ENCODE data around the gene POLD2. TPM values are rescaled to one million over a fixed set of nuclear protein-coding genes. Genes with fewer than 3 reads are reported as not detected.
"Not testable (repeated sequence)": the region's sequence is repeated elsewhere in the genome, so short reads cannot be mapped to it uniquely, and the experiment has no call there.

The POLD2 gene
- polyA plus RNA-seq (ENCODE audit: insufficient read depth in 1 of 5, insufficient read length in 5 of 5, low replicate concordance in 1 of 5) = 100 to 1,000 TPM in 3 of 5 donors, 10 to 100 TPM in 2; 87.9 to 126 (median 101) TPM
- long read RNA-seq, donor 1, transcript POLD2-216 (2 exons, 528 nt) = minor isoform, 11 of 101 reads
- long read RNA-seq, donor 1, transcript POLD2-218 (11 exons, 1,619 nt) = major isoform, 26 of 101 reads
- long read RNA-seq, donor 1, partial matches to known transcripts = 56 of 101 reads
- long read RNA-seq, donor 1, other reads (novel, unspliced or antisense) = 0 of 101 reads
- long read RNA-seq, donor 2, transcript POLD2-218 (11 exons, 1,619 nt) = major isoform, 21 of 35 reads
- long read RNA-seq, donor 2, partial matches to known transcripts = 9 of 35 reads
- long read RNA-seq, donor 2, other reads (novel, unspliced or antisense) = 0 of 35 reads
- long read RNA-seq, donor 3, transcript POLD2-218 (11 exons, 1,619 nt) = major isoform, 19 of 40 reads
- long read RNA-seq, donor 3, partial matches to known transcripts = 15 of 40 reads
- long read RNA-seq, donor 3, other reads (novel, unspliced or antisense) = 0 of 40 reads
- long read RNA-seq, donor 4, transcript POLD2-218 (11 exons, 1,619 nt) = major isoform, 9 of 22 reads
- long read RNA-seq, donor 4, partial matches to known transcripts = 5 of 22 reads
- long read RNA-seq, donor 4, other reads (novel, unspliced or antisense) = 0 of 22 reads
- long read RNA-seq, donor 5, transcript POLD2-218 (11 exons, 1,619 nt) = major isoform, 27 of 58 reads
- long read RNA-seq, donor 5, partial matches to known transcripts = 18 of 58 reads
- long read RNA-seq, donor 5, other reads (novel, unspliced or antisense) = 0 of 58 reads
- long read RNA-seq, donor 6, transcript POLD2-218 (11 exons, 1,619 nt) = major isoform, 37 of 65 reads
- long read RNA-seq, donor 6, partial matches to known transcripts = 20 of 65 reads
- long read RNA-seq, donor 6, other reads (novel, unspliced or antisense) = 0 of 65 reads
- long read RNA-seq, donor 7, transcript POLD2-218 (11 exons, 1,619 nt) = major isoform, 33 of 49 reads
- long read RNA-seq, donor 7, partial matches to known transcripts = 7 of 49 reads
- long read RNA-seq, donor 7, other reads (novel, unspliced or antisense) = 0 of 49 reads
- long read RNA-seq, donor 8, transcript POLD2-218 (11 exons, 1,619 nt) = major isoform, 7 of 13 reads
- long read RNA-seq, donor 8, partial matches to known transcripts = 5 of 13 reads
- long read RNA-seq, donor 8, other reads (novel, unspliced or antisense) = 0 of 13 reads

DNA sequence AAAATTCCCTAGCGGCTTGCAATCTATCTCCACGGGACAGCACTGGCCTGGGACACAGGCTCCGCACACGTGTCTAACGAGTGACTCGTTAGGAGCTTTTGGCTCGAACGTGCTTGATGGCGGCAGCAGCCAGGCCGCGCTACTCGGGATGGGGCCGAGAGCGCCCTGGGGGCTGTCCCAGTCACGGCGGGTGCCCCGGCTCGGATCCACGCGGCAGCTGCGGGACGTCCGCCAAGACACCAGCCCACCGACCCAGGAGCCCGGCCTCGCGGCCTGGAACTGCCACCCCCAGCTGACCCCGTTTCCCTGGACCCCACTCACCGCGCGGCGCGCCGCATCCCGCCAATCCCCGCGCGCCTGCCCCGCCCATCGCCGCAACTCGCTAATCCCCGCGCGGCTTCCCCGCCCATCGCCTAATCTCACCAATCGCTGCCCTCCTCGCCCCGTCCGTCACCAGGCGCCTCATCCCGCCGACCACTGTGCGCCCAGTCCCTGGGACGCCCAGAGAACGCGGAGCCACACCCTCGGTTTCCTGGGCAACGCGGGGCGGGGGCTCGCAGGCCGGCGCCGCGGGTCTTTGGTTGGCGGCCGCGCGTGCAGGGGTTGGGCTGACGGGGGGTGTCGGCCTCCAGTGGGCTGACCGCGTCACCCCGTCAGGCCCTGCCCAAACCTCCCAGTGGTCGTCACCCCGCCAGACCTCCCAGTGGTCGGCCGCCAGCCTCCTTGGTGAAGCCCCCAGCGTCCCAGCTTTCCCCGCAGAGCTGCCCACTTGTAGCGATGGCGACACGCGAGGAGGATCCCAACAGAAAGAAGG, at the start of gene POLD2:
Gene POLD2, minus strand, starts transcription at position 359 of the 814 bp plus-strand sequence. CDS start 1,495 bp downstream, outside the sequence.
- peak; percentile 98 to 99 for DNase-seq

GRCh38 chr7:44172803-44173424, 49.6 kb upstream of the POLD2 start:
- DNase-seq = no peak

GRCh38 chr7:44172352-44172751, 49.0 kb upstream of the POLD2 start:
- DNase-seq = no peak

GRCh38 chr7:44171901-44172300, 48.6 kb upstream of the POLD2 start:
- not testable (repeated sequence) for DNase-seq

GRCh38 chr7:44167920-44168319, 44.6 kb upstream of the POLD2 start:
- no peak for DNase-seq

DNA sequence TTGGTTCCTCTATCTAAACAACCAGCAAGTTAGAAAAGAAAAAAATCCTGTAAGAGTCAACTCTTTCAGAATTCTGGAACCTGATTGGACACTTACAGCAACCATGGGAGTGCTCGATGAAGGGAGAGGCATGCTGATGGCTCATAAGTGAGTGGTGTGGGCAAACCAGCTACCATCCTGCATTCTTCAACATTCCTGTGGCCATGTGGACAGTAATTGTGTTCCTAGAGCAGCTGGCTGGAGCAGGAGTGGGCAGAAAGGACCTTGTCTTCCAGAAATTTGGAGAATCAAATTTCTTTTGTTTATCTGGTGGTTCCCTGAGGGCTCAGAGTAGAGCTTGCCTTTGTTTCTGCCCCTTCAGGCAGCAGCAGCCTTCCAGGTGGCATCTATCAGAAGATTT, 40.2 kb upstream of the POLD2 start:
- DNase-seq = no peak

GRCh38 chr7:44162785-44163395, 39.5 kb upstream of the POLD2 start:
- DNase-seq = no peak

DNA sequence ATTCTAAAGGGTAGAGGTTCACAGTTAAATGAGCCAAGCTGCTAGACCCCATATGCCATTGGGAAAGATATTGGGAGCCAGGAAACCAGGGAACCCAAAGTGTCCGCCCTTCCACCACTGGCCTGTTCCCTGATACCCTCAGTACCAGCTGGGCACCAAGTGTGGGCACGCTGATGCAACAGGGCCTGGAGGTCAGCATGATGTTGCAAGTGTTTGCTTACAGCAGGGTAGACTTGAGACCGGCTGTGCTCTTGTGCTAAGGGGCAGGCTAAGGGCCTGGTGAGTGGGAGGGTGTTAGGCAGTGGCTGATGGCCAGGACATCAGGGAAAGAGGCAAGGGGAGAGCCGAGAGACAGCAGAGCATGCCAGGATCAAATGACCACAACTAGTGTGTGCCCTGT, 38.8 kb upstream of the POLD2 start:
- DNase-seq = no peak

- DNase-seq = no peak
These were observed 38.0 kb upstream of the POLD2 start for GRCh38 chr7:44161371-44161770.

DNA sequence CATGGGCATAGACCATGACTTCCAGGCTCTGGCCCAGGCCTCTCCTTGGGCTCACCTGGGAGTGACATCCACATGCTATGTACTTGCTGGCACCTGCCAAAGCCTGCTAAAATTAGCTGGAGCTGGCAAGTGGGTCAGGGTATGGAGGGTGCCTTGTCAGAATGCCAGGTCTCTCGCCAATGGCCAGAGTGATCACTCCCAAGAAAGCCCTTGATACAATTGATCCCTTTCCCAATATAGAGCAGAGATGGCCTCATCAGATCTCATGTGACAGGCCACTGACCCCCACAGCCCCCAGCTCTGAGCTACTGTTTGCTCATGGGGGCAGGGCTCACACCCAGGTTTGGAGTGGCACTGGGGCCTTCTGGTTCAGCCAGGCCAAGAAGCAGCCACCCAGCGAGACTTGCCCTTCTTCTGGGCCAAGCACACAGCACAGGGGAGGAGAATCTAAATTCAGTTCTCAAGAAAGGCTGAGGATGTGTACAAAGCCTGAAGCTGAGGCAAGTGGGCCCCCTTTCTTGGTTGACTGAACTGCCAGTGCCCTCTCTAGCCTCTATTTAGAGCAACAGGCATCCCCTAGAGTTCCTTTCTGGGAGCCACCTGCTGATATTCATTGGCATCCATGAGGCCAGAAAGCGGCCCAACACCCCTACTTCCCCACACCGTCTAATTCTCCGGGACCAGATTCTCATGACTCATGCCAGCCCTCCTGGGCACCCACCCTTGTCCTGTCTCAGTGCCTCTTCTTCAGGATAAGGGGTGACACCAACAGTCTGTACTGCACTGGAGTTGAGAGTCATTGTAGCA, 36.7 kb upstream of the POLD2 start:
- DNase-seq = no peak

DNA sequence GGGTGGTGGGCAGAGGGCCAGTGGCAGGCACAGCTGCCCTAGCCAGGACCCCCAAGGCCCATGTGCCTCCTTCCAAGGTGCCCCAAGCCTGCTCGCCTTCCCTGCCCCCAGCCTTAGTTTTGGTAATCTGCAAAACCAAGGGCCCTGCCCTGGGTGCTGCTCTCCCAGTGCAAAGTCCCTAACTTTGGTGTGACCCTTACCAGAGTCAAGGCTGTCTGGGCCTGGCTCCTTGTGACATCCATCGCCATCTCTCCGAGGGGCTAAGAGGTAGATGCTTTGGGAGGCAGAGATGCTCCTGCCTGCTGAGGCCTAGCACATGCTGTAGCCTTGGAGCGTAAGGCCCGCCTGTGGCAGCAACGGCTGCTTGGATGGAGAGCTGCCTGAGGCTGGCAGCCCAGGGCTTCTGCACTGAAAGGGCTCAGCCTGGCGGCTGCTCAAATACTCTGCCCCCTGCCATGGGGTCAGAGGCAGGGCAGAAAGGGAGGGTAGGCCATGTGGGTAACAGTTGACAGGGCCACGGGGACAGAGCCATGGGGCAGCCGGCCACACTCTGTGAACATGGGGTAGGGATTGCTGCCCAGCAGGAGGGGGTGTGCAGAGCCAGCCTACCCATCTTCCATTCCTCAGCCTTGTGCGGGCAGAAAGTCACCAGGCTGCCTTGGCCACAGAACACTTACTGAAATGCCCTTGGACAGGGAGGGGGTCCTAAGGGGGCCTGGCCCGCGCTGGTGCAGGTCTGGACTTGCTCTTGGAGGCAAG, 35.7 kb upstream of the POLD2 start:
- no peak for DNase-seq

- DNase-seq = no peak
These were observed 34.9 kb upstream of the POLD2 start for GRCh38 chr7:44158096-44158872.

- DNase-seq = no peak
These were observed 34.0 kb upstream of the POLD2 start for GRCh38 chr7:44157116-44158080.

DNA sequence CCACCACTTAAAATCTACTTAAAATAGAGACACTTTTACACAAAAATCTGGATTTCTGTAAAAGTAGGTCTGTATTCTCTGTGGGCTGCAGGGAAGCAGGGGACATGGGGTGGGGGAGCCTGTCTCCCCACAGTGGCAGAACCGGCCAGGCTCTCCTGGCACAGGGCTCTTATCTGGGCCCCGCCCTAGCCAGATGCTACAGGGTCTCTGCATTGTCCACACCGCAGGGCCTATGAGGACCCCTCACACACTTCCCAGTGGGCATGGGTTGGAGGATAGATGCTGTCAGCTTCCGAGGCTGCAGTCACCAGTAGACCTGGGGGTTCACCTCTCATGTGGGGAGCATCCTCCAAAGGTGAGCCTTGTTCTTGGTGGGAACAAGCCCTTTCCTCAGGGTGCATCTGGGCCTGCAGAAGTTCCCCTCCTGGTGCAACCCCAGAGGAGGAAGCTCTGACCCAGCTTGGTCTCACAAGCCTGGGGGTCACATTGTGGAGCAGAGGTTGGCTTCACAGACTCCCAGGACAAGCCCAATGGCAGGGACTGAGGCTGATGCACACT, 33.2 kb upstream of the POLD2 start:
- DNase-seq = no peak

GRCh38 chr7:44155191-44156185, 32.1 kb upstream of the POLD2 start:
- no peak for DNase-seq
